ENCODE results near the gene DPP4.

DNA sequence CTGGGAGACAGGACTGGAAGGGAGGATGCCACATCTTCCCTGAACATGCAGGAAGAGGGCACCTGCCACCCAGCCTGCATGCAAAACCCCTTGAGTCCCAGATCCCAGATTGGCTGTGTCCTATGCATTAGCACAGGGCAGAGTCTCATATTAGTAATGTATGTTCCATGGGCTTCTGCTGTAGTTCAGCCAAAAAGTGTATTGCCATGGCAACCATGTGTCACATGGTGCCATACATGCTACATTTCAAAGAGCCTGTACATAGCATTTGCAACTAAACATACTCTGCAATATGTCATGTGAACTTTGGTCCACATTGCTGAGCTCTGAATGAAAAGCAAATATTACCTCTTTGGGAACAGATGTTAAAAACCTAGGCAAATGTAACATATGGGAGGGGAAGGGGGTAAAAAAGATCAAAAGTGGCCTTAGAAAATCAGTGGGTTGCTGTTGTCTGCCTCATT lies 78.4 kb downstream of the DPP4 start:
- TF ChIP-seq CTCF (IDR thresholded peaks at IDR 0.05) = no peak
- no peak for TF ChIP-seq EP300 (IDR thresholded peaks at IDR 0.05)
- no peak for TF ChIP-seq POLR2A (IDR thresholded peaks at IDR 0.05)
- TF ChIP-seq POLR2AphosphoS5 (IDR thresholded peaks at IDR 0.05) = no peak
